Esophagus muscularis mucosa (tissue), 3 donors: Measurements from ENCODE around the gene OXCT1.

Experiments
- POLR2A ChIP-seq: fragments of 450-650 bp; IDR thresholded peaks from one replicate; pipeline ENCODE4 v1.6.1; 2017; ENCODE audit warnings: antibody characterized with exemption, moderate library complexity, mild to moderate bottlenecking, low read depth
- TF ChIP-seq, protein P1 (sequence below), 3 experiments: fragments of 200-600 bp in 2 of 3; fragments of 450-650 bp in 1 of 3; sonication (generic) in 2 of 3; IDR thresholded peaks; one replicate each; pipeline ENCODE4 v1.5.1; 2017 to 2019; ENCODE audit warnings: antibody characterized with exemption in 3 of 3, mild to moderate bottlenecking in 2 of 3, moderate library complexity in 1 of 3

DNA sequence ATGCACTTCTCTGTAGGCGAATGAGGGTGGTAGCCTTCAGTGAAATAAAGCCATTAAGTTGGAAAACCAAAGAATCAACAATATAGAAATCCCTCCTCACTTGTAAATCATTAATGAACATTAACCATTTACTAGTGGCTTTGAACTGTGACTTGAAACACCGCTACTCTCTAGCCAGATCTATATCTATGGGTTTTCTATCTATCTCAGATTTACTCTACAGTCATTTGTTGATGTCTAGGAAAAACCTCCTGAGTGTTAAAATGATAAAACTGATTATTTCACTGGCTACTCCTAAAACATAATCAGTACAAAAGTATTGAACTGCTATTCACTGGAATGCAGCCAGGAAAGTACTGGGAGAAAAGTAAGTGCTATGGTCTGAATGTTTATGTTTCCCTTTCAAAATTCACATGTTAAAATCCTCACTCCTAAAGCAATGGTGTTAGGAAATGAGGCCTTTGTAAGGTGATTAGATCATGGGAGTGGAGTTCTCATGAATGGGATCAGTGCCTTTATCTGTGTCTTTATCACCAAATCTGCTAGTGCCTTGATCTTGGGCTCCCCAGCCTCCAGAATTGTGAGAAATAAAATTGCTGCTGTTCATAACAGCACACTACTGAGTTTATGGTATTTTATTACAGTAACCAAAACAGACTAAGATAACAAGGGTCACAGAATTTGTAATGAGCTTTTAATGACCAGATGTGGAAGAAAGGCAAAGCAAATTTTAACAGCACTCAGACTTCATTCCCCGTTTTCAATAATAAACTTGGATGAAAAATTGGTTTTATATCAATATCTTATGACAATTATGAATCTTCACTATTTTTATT lies 8.6 kb upstream of the OXCT1 start:
- TF ChIP-seq POLR2A = no peak
- TF ChIP-seq, protein P1, sequence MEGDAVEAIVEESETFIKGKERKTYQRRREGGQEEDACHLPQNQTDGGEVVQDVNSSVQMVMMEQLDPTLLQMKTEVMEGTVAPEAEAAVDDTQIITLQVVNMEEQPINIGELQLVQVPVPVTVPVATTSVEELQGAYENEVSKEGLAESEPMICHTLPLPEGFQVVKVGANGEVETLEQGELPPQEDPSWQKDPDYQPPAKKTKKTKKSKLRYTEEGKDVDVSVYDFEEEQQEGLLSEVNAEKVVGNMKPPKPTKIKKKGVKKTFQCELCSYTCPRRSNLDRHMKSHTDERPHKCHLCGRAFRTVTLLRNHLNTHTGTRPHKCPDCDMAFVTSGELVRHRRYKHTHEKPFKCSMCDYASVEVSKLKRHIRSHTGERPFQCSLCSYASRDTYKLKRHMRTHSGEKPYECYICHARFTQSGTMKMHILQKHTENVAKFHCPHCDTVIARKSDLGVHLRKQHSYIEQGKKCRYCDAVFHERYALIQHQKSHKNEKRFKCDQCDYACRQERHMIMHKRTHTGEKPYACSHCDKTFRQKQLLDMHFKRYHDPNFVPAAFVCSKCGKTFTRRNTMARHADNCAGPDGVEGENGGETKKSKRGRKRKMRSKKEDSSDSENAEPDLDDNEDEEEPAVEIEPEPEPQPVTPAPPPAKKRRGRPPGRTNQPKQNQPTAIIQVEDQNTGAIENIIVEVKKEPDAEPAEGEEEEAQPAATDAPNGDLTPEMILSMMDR (IDR thresholded peaks at IDR 0.05) = no peak
